Cardiac septum (tissue), 1 donor: Measurements from ENCODE around the gene AQP7. TPM values are rescaled to one million over a fixed set of nuclear protein-coding genes. Genes with fewer than 3 reads are reported as not detected.
A peak's percentile ranks its signal among the peaks of the same experiment; 100 is the strongest.
"Not testable (repeated sequence)": the region's sequence is repeated elsewhere in the genome, so short reads cannot be mapped to it uniquely, and the experiment has no call there.

Source experiments
- DNase-seq: peaks from one replicate; pipeline ENCODE4 v3.0.0-alpha.2; 2020; ENCODE audit warnings: low spot score
- intact Hi-C: fragments of 100-400 bp; cut with DNase I; formaldehyde crosslinking; loops from one replicate; pipeline ENCODE4 v1.14.0; 2022
- total RNA-seq: library from RNA; stranded (reverse); fragmentation: NEBNext Ultra II Directional; extraction: Animal tissue kit (Norgen Biotek cat#: 25700); gene quantifications from one replicate; pipeline ENCODE4 v1.2.1, GENCODE V29; 2021
- donor health status: DM: no; HTN: no; CAD: no.

AQP7 gene
- total RNA-seq, 1 donor from 2014 or later, result 80.4 TPM

DNA sequence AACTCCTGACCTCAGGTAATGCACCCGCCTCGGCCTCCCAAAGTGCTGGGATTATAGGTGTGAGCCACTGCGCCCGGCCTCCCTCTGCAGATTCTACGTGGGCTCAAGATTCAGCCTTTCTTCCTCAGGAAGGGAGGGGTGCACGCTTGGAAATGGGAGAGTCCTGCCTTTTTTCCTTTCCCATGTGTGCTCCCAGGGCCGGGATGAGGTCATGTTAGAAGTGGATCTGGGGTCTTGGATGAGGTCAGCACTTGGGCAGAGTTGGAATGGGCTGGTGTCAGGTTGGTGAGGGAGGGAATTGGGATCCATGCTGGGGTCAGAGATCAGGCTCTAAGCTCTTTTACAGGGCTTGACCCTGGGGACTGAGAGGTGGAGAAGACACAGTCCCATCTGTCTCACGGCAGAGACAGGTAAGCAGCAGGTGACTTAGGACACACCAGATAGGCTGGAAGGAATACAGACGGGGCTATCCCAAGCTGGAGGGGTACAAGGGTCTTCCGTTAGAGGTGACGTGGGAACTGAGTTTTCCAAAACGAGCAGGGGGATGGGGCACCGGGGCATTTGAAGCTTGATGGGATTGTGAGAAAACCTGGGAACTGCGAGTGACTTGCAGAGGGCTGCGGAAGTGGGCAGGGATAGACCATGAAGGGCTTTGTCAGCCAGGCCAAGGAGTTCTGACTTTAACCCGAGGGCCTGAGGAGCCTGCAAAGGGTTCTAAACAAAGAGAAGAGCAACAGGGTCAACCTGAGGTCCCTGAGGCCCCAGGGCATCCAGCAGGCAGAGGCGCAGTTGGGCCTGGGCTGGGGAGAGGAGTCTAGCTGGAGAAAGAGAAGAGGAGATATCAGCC lies 1.8 kb upstream of the AQP7 start:
- intact Hi-C loops, result no loop called here
- DNase-seq, result no peak

DNA sequence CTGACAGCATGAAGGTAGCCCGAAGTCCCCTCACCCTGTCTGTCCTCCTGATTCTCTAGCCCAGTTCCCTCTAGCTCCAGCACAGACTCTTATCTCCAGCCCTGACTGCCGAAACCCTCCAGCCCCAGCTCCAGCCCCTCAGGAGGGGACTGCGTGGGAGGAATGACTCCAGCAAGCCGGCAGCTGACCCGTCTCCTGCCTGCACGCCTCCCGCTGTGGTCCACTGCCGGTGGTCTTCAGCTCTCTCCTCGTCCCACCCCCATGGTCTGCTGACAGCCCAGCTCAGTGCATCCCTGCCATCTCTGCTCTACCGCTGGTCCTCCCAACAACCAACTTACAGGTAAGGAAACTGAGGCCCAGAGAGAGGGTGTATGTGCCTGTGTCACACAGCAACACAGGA lies 559 bp downstream of the AQP7 start:
- intact Hi-C loops, DNase-seq: not testable (repeated sequence)

DNA sequence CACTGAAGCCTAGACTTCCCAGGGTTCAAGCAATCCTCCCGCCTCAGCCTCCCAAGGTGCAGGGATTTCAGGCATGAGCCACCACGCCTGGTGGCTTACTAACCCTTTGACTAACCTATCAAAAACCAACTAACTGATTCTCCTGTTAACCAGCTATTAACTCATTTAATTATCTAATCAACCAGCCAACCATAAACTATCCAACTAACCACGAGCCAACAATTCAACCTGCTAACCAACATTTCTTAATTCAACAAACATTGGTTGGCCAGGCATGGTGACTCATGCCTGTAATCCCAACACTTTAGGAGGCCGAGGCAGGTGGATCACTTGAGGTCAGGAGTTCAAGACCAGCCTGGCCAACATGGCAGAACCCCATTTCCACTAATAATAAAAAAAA lies 3.3 kb downstream of the AQP7 start:
- intact Hi-C loops, DNase-seq: not testable (repeated sequence)

DNA sequence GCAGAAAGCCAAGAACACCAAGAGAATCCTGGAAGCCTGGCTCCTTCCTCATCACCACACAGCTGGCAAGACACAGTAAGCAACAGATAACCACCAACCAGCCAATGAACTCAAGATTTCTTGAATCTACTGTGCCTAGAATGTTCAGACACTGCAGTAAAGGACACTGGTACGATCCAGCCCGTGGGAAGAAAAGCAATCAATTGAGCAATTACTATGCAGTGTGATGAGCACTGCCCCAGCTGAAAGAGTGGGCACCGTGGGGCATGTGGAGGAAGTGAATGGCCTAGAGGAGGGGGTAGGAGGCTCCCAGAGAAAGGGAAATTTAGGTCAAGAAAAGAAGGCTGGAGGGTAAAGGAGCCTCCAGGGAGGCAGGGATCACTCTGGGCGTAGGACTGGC lies 4.6 kb downstream of the AQP7 start:
- DNase-seq, intact Hi-C loops: not testable (repeated sequence)

DNA sequence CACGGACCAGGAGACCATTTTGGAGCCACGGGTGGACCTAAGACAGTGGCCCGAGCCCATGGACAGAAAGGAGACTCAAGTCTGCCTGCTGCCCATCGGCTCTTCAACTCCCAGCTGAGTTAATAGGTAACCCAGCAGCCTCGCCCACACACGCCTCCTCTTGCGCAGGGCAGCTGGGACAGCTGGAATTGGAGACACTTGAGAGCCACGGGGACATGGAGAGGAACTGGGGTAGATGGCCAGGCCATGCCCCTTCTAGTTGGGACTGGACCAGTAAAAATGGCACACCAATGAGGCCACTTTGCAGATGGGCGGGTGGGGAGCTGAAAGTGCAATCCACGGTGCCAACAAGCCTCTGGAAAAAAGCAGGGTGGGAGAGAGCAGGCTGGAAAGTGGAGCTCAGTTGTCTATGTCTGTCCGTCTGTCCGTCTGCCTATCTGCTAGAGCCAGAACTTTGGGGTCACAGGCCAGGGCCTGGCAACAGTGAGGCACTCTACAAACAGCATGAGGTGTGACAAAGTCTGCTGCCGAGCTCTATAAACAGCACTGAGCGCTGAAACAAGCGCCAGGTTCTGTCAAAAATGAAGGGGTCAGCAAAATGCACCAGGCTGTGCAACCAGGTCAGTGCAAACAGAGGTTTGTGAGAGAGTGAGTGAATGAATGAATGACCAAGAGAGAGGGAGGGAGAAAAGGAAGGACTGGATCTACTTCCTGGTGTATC lies 7.0 kb downstream of the AQP7 start:
- intact Hi-C loops, DNase-seq: not testable (repeated sequence)

DNA sequence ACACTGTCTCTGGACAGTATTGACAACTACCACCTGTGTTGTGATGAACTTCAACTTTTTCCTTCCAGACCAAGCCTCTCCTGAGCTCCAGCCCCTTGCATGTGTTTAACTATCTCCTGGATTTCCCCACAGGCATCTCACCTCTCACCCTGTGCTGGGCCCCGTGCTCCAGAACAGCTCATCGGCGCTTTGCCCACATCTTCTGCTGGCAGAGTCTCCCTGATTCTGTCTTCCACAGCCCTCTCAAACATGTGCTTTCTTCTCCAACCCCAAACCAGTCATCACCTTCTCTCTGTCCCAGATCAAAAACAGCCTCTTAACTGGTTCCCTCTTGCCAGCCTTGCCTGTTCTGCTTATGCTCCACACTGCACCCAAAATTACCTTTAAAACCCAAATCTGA lies 8.4 kb downstream of the AQP7 start:
- intact Hi-C loops, DNase-seq: not testable (repeated sequence)

DNA sequence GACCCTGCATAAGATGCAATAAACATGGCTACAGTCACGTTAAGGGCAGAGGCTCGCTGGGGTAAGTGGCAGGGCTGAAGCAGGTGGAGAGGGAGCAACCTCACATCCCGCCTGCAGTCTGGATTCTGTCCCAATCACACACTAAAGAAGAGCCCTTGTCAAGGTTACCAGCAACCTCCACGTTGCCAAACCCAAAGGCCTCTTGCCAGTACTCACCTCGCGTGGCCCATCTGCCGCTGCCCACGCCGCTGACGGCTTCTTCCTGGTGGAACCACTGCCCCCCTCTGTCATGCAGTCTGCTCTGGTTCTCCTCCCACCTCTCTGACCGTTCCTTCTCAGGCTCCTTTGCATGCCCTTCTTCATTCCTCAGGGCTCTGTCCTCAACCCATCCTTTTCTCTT lies 8.8 kb downstream of the AQP7 start:
- intact Hi-C loops, result no loop called here
- DNase-seq, result no peak

DNA sequence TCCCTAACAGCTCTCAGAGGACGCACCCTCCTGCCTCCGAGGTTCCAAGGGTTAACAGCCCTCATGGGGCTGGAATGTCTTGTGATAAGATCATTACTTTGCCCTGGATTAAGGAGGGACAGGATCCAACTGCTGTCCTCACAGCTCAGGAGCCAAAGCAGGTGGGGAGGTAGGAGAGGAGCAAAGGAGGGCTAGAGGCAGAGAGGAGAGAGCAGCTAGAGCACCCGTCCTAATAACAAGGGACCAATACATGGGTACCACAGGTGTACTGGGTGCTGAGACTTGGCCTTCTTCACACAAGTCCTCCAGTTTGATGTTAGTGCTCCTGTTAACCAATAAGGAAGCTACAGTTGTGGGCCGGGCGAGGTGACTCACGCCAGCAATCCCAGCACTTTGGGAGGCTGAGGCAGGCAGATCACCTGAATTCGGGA lies 9.8 kb downstream of the AQP7 start:
- DNase-seq, intact Hi-C loops: not testable (repeated sequence)

DNA sequence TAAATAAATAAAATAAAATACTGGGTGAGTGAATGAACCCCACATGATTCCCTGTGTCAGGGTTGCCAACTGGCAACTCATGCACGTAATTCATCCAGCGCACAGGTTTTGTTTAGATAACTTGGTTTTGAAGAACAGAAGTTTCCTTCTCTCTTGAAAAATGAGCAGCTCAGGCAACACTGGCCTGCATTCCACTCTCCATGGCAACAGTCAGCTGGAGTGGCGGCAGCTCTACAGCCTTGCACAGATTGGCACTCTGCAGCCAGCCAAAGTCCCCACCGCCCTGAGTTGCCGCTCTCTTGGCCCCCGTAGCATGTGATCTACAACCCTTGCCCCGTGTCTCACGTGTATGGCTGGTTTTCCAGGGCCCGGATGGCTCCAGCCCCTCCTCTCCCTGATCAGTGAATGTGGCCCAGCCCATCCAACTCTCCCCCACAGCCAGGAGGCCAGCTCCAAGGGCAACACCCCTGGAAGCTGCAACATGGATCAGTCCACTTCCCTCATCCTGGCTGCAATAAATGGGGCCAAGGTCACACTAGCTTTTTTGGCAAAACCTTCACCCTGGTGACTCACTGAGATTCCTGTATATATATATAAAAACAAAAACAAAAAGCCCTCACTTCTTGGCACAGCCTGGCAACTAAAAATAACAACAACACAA lies 11.1 kb downstream of the AQP7 start:
- intact Hi-C loops, result not testable (repeated sequence)
- DNase-seq, result peak; percentile 84

DNA sequence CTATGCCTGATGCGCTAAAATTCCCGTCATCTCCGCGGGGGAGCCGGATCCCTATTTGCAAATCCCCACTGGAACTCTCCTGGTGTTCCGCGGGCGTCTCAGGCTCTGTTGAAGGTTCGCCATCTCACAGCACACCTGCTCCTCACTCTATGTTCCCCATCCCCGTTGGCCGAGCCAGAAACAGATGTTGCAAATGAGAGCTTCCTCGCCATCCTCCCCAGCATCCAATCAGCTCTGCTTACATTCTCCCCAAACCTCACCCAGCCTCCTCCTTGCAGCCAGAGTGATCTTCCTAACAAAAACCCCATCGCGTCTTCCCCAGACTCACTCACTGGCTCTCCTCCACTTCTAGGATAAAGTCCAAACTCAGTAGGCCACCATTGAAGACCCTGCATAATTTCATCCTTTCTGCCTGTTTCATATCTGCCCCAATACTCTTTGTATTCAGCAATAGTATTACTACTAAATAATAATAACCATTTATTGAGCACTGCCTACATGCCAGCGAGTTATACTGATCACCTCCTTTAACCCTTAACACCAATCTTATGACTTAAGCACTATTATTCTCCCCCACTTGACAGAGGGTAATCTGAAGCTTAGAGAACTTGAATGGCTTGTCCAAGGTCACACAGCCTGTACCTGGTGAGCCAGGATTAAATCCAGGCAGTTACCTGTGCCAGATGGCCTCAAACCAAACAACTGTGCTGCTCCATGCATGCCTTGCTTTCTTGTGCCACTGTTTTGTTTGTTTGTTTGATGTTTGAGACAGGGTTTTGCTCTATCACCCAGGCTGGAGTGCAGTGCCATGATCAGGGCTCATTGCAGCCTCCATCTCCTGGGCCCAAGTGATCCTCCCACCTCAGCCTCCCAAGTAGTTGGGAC lies 14.0 kb downstream of the AQP7 start:
- intact Hi-C loops, result no loop called here
- DNase-seq, result no peak

DNA sequence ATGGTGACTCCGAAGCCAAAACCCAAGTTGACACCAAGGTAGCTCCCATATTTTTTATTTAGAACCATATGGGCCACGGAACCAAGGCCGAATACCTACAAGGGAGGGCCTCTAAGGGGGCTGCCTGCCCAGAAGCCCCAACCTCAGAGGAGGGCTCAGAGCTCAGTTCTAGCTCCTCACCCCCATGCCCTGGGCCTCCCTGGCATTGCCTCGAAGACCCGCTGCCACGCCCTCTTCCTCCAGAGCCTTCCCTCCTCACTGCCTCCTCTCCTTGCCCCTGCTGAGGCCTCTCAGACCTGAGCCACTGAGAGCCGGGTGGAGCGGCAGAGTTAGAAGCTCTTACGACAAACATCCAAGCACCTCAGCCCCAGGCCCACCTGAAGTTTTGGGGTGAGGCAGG lies 15.4 kb downstream of the AQP7 start:
- DNase-seq, intact Hi-C loops: not testable (repeated sequence)

DNA sequence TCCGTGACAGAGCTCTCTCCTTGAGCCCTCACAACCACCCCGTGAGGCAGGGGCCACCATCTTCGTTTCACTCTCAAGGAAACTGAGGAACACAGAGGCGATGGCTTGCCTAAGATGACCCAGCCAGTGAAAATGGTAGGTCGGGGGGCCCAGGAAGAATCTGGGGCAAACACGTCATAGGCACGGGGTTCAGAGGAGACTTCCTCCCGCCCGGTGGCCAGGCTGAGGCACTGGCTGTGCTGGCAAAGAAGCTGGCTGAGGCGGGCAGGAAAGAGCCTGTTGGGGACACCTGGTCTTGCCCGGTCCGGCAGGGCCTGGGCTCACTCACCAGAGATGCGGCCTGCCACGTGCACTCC lies 15.7 kb downstream of the AQP7 start:
- DNase-seq, intact Hi-C loops: not testable (repeated sequence)

DNA sequence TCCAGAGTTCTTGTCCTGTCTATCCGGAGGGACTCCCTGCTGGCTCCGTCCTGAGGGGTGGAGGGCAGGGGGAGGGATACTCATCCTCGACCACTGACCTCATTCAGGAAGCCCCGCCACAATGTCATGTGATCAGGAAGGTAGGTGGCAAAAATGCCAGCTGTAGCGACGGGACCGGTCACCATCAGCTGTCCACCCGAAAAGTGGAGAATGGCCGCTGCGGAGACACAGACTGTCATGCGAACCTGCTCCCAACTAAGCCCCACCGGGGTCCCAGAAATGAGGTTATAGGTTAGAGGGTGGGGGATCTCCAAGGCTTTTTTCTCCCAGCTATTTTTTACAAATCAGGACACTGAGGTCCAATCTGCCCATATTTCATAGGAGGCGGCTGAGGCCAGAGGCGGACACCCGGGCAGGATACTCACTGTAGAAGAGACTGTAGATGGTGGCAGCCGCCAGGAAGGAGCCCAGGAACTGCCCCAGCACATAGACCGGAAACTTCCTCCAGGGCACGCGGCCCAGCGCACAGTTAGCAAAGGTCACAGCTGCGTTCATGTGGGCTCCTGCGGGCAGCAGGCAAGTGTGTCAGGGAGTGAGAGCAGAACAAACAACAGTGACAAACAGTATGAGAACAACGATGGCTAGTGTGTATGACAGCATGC lies 16.3 kb downstream of the AQP7 start:
- DNase-seq, intact Hi-C loops: not testable (repeated sequence)

DNA sequence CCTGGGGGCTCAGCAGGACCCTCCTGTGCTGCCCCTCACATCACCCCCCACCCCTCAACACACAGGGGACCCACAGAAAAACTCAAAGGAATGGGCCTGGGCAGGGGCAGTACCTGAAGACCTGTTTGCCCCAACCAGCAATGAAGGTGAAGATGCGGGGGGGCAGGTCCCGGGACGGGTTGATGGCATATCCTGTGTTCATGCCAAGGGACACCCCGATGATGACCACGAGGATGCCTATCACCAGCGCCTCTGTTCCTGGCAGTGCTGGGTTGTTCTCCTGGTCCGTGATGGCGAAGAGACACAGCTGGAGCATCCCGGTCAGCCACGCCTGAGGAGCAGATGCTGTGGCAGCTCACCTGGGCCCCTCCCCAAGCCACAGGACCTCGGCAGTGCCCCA lies 16.8 kb downstream of the AQP7 start:
- not testable (repeated sequence) for DNase-seq

DNA sequence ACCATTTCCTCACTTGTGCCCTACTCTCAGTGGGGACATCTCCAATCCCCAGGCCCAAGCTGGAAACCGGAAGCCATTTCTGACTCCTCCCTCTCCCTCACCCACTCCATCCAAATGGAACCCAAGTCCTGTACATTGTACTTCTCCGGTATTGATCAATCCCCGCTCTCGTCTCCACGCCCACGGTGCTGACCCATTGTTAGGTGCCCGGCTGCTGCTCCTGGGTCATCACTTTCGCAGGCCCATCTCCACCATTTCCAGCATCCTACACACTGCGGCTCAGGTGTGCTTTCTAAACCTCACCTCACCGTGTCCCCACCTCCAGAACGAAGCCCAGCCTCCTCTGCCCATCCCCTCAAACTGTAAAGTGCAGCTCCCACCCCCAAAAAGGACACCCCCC lies 19.0 kb downstream of the AQP7 start:
- intact Hi-C loops, DNase-seq: not testable (repeated sequence)

More for the DNA sequence above, 16.8 kb downstream of the AQP7 start:
- intact Hi-C loops, result not testable (repeated sequence)

DNA sequence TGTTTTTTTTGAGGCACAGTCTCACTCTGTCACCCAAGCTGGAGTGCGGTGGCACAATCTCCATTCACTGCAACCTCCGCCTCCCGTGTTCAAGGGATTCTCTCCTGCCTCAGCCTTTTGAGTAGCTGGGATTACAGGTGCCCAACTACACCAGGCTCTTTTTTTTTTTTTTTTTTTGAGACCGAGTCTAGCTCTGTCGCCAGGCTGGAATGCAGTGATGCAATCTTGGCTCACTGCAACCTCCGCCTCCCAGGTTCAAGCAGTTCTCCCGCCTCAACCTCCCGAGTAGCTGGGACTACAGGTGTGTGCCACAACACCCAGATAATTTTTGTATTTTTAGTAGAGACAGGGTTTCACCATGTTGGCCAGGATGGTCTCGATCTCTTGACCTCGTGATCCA lies 20.0 kb downstream of the AQP7 start:
- DNase-seq, intact Hi-C loops: not testable (repeated sequence)

DNA sequence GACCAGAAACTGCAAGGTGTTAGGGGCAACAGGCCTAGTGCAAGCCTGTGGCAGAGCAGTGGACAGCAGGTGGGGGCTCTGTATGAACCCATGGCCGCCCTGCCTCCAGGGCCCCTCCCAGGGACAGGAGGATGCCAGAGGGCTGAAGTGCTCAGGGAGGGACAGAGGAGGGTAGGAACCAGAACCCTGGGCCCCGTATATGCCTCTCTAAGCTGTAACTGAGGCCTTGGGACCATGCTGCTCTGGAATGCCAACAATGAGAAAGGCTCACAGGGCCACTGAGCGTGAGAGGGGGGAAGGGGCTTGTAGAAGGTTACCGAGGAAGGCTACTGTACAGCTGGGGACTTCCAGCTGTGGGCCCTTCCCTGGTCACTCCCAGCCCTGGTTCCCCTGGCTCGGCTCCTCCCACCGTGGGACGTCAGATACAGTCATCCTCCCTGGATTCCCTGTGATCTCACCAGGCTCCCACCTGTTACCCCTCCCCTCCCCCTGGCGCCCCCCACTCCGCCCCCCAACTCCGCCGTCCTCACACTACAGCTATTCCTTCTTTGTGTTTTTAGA lies 21.1 kb downstream of the AQP7 start:
- intact Hi-C loops, result no loop called here

DNA sequence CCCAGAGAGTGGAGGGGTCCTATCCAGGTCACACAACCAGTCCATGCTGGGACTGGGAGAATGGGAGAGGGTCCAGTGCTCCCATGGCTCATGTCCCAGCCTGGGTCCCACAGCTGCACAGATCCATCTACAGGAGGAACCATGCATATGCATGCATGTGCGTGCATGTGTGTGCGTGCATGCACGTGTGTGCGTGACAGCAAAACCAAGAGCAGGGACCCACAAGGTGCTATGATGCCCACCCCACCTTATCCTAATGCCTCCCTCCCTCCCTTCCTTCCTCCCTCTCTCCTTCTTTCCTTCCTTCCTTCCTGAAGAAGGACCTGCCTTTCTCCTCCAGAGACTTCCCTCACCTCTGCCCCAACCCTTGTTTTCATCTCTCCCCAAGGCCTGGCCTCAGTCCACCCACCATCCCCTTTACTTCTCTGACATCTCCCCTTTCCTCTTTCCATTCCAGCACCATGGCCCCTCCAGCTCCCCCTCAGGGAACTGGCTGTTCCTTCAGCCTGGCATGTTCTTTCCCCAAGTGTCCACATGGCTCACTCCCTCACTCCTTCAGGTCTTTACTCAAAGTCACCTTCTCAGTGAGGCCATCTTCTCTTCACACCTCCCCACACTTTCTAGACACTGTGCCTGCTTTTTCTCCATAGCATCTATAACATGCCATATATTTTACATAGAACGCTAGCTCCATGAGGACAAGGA lies 21.8 kb downstream of the AQP7 start:
- intact Hi-C loops, result no loop called here
- peak; percentile 36 for DNase-seq

More for the DNA sequence above, 21.1 kb downstream of the AQP7 start:
- DNase-seq, result peak; percentile 69
